Peyer's patch (tissue), 4 donors: ENCODE measurements around the gene PLEKHH1. TPM values are rescaled to one million over a fixed set of nuclear protein-coding genes. Genes with fewer than 3 reads are reported as not detected.
A peak's percentile ranks its signal among the peaks of the same experiment; 100 is the strongest.
"Not testable (repeated sequence)": the region's sequence is repeated elsewhere in the genome, so short reads cannot be mapped to it uniquely, and the experiment has no call there.

Source experiments
- DNase-seq, 3 donors: peaks; one replicate each; pipeline ENCODE4 v3.0.0-alpha.2; 2017 to 2019
- H3K27ac ChIP-seq, 4 donors: fragments of 200-600 bp; sonication (generic); one replicate each; pipeline ENCODE4 v1.5.1; 2016 to 2019
- H3K27me3 ChIP-seq, 2 donors: fragments of 200-600 bp; sonication (generic); one replicate each; pipeline ENCODE4 v1.5.1; 2019
- H3K36me3 ChIP-seq, 3 donors: fragments of 200-600 bp; sonication (generic); one replicate each; pipeline ENCODE4 v1.5.1; 2016 to 2019
- H3K4me1 ChIP-seq, 4 donors: fragments of 200-600 bp; sonication (generic); one replicate each; pipeline ENCODE4 v1.5.1; 2016 to 2019
- H3K4me3 ChIP-seq, 4 donors: fragments of 200-600 bp; sonication (generic); 1 replicate in 3 of 4; 2 replicates in 1 of 4; pipeline ENCODE4 v1.5.1; 2016 to 2019; ENCODE audit warnings: mild to moderate bottlenecking in 1 of 4
- H3K9me3 ChIP-seq, 4 donors: fragments of 200-600 bp; sonication (generic); one replicate each; pipeline ENCODE4 v1.5.1; 2016 to 2019; ENCODE audit warnings: mild to moderate bottlenecking in 1 of 4
- POLR2A ChIP-seq, 2 donors: fragments of 450-650 bp; IDR thresholded peaks; one replicate each; pipeline ENCODE4 v1.5.1; 2017; ENCODE audit warnings: antibody characterized with exemption in 2 of 2, mild to moderate bottlenecking in 2 of 2, moderate library complexity in 2 of 2
- total RNA-seq, 4 donors: library from RNA; depleted of rRNA; stranded (reverse); fragments of >200 nt; gene quantifications; one replicate each; pipeline ENCODE4 v1.1.0, GENCODE V29; 2016
- TF ChIP-seq, protein P1 (sequence below), 6 experiments: fragments of 450-650 bp in 4 of 6; fragments of 200-600 bp in 2 of 6; sonication (generic) in 1 of 6; IDR thresholded peaks; one replicate each; pipeline ENCODE4 v1.5.1; 2017 to 2019; ENCODE audit warnings: antibody characterized with exemption in 6 of 6, mild to moderate bottlenecking in 3 of 6, moderate library complexity in 1 of 6

PLEKHH1 gene
- total RNA-seq, 4 donors from 2014 or later, result 68.5 to 142 (median 92.0) TPM

DNA sequence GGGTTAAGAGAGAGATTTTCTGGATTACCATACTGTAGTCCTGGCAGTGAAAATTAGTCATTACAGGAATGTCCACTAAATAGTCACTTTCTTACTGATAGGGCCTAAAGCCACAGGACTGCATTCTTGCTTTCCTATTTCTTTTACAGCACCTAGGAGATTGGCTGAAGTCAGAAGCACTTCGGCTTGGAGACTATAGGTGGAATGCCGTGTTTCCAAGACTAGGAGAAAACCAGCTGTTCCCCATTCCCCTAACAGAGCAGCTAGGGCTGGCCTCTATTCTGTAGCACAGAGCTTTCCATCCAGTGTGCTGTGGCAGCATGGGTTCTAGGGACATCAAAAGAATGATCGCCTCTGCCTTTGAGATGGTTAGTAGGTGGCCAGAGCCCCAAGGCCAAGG, 51.9 kb downstream of the PLEKHH1 start:
- H3K4me3 ChIP-seq, result no peak overlapping the region
- DNase-seq, result no peak
- no peak for TF ChIP-seq POLR2A (IDR thresholded peaks at IDR 0.05)
- TF ChIP-seq, protein P1, sequence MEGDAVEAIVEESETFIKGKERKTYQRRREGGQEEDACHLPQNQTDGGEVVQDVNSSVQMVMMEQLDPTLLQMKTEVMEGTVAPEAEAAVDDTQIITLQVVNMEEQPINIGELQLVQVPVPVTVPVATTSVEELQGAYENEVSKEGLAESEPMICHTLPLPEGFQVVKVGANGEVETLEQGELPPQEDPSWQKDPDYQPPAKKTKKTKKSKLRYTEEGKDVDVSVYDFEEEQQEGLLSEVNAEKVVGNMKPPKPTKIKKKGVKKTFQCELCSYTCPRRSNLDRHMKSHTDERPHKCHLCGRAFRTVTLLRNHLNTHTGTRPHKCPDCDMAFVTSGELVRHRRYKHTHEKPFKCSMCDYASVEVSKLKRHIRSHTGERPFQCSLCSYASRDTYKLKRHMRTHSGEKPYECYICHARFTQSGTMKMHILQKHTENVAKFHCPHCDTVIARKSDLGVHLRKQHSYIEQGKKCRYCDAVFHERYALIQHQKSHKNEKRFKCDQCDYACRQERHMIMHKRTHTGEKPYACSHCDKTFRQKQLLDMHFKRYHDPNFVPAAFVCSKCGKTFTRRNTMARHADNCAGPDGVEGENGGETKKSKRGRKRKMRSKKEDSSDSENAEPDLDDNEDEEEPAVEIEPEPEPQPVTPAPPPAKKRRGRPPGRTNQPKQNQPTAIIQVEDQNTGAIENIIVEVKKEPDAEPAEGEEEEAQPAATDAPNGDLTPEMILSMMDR (IDR thresholded peaks at IDR 0.05), result no peak
- no peak overlapping the region for H3K27ac ChIP-seq
- no peaks in the 10 kb centered on the region for H3K4me1 ChIP-seq
- no peaks in the 10 kb centered on the region for H3K9me3 ChIP-seq
- H3K27me3 ChIP-seq, result no peaks in the 10 kb centered on the region
- H3K36me3 ChIP-seq, result peaks cover 0 to 44% (median 0%) of the 10 kb centered on the region in 3 donors

DNA sequence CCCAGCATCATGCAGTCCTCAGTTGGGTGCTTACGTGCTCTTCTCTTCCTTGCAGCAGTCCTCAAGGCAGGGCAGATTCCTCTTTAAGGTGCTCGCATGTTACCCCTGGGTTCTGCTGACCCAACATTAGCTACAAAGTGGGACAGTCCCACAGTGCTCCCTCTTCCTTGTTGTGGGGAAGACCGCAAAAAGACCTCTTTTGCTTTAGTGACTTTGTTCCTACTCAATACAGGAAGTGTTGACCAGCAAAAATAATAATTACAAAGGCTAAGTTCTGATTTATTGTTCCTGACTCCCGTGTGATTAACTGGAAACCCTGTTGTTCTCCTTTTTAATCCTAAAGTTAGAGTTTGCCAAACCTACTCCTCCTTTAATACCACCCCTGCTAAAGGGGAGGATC, 53.3 kb downstream of the PLEKHH1 start:
- Histone ChIP-seq H3K27ac (no peak overlapping the region), H3K9me3 (no peaks in the 10 kb centered on the region), H3K4me1 (no peaks in the 10 kb centered on the region), H3K36me3 (peaks cover 0 to 58% (median 2%) of the 10 kb centered on the region in 3 donors), H3K27me3 (no peaks in the 10 kb centered on the region), H3K4me3 (no peak overlapping the region)
- TF ChIP-seq, protein P1 (IDR thresholded peaks at IDR 0.05), result no peak
- no peak for TF ChIP-seq POLR2A (IDR thresholded peaks at IDR 0.05)
- peak in 1 of 3 donors; percentile 28 for DNase-seq

DNA sequence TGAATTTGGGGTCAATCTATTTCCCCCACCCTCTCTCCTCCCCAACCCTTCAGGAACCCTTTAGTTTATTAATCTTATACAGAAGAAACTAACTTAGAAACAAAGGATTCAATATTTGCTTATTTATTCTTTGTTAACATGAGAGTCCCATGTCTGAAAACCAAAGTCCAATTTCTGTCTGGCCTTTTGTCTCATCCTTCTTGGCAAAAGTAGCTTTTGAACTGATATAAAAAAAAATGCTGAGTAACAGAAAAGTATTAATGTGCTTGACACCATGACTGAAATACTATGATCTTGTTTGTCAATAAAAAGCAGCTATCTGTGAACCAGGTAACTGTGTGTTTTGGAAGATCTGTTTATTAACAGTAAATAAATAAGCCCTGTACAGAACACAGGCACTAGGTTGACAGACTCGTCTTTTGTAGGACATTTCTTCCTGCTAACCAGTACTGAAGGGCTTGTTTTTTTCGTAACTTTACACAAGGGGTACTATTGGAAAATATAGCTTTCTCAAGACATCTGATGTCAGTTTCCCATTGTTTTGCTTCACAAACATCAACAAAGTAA, 56.2 kb downstream of the PLEKHH1 start:
- Histone ChIP-seq H3K27ac (no peak overlapping the region), H3K4me3 (no peak overlapping the region), H3K4me1 (no peaks in the 10 kb centered on the region), H3K9me3 (no peaks in the 10 kb centered on the region), H3K36me3 (peaks cover 0 to 73% (median 6%) of the 10 kb centered on the region in 3 donors), H3K27me3 (no peaks in the 10 kb centered on the region)
- no peak for TF ChIP-seq POLR2A (IDR thresholded peaks at IDR 0.05)
- TF ChIP-seq, protein P1 (IDR thresholded peaks at IDR 0.05), result no peak
- DNase-seq, result no peak

DNA sequence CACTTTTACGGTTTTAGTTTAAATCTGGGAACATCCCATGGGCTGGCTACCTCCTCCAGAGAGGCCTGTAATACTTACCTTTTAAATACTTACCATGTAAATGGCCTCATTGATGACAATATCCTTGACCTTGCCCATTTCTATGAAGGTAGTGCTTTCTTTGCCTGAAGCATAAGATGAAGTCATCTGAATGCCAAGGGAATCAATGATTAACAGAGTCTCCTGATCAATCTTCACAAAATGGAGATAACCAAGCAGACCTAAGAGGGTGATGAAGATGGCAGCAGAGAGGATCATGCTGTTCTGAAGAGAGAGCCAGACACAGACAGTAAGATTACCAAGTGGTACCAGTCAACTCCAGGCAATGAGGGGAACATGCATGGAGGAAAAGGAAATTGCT, 60.6 kb downstream of the PLEKHH1 start:
- not testable (repeated sequence) for H3K9me3 ChIP-seq, H3K4me1 ChIP-seq, H3K27ac ChIP-seq, H3K4me3 ChIP-seq, DNase-seq, H3K27me3 ChIP-seq
- peaks cover 0 to 46% (median 6%) of the 10 kb centered on the region in 3 donors for H3K36me3 ChIP-seq

DNA sequence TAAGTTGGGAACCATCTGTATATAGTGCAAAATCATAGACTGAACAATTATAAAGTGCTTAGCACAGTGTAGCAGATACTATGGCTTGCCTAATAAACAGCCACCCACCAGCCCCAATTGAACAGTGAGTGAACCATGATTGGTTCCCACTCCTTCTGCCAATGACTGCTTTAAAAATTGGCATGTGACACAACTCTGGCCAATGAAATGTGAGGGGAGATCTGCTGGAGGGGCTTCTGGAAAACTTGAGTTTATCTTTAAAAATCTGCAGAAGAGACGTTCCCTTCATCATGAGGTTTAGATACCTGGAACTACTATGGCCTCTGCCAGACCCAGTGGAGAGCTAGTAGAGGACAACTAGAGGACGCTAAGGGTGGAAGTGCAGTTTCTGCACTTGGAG, 62.3 kb downstream of the PLEKHH1 start:
- Histone ChIP-seq H3K4me1 (peaks cover 0 to 16% (median 2%) of the 10 kb centered on the region in 4 donors), H3K36me3 (peaks cover 0 to 29% (median 6%) of the 10 kb centered on the region in 3 donors), H3K27ac (no peak overlapping the region), H3K4me3 (no peak overlapping the region), H3K27me3 (no peaks in the 10 kb centered on the region), H3K9me3 (no peaks in the 10 kb centered on the region)
- TF ChIP-seq, protein P1 (IDR thresholded peaks at IDR 0.05), result no peak
- TF ChIP-seq POLR2A (IDR thresholded peaks at IDR 0.05), result no peak
- DNase-seq, result no peak

DNA sequence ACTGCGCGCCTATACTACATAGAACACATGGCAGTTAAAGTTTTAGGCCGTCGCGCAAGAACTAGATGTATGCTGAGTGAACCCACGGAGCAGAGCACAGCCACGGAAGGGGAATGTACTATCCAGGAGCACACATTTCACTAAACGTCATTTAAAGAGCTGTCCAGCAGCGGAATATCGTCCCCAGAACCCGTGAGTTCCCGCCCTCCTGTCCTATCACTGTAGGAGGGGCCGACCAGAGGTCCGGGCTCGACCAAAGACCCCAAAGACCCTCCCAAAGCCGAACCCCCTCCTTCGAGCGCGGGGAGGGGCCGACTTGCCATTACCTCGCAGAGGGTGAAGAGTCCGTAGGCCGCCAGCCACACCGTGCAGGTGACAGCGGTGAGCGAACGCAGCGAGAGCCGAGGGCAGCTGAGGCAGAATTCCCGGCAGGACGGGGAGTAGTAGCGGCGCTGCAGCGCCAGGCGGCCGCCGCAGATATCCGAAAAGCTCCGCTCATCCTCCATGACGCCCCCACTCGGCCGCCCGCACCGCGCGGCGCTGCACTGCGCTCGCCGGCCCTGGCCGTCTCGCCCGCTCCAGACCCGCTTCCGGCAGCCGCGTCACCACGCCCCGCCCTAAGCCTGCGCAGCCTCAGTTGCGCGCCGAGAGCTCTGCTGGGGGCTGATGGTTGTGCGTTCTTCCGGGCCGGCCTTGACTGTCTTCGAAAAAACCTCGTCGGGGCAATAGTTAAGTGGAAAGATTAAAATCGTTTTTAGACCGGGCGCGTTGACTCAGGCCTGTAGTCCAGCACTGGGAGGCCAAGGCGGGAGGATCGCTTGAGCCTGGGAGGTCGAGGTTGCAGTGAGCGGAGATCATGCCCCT, 66.8 kb downstream of the PLEKHH1 start, which contains the start of gene PIGH:
PIGH (minus strand) TSS at position 571 of the 864 bp plus-strand sequence; CDS start at position 506, 65 bp downstream.
- DNase-seq, result peak; percentile 89 to 96 (median 95)
- peaks cover 0 to 19% (median 2%) of the 10 kb centered on the region in 4 donors for H3K4me1 ChIP-seq
- H3K4me3 ChIP-seq, result peak within 1 kb of the TSS; percentile 62 to 97 (median 88)
- H3K27me3 ChIP-seq, result no peaks in the 10 kb centered on the region
- TF ChIP-seq, protein P1 (IDR thresholded peaks at IDR 0.05), result peak; percentile 28 to 76 (median 58)
- TF ChIP-seq POLR2A (IDR thresholded peaks at IDR 0.05), result peak; percentile 89 to 92
- H3K36me3 ChIP-seq, result no peaks in the 10 kb centered on the region
- peak within 1 kb of the TSS; percentile 80 to 92 (median 84) for H3K27ac ChIP-seq
- no peaks in the 10 kb centered on the region for H3K9me3 ChIP-seq

DNA sequence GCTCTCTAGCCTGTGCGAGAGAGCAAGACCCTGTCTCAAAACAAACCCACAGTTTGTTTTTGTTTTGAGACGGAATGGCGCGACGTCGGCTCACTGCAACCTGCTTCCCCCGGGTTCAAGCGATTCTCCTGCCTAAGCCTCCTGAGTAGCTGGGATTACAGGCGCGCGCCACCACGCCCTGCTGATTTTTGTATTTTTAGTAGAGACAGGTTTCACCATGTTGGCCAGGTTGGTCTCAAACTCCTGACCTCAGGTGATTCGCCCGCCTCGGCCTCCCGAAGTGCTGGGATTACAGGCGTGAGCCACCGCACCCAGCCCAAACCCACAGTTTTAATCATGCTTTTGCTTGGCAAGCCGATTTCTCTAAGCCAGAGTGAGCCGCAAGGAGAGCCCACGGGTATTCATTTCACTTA, 67.5 kb downstream of the PLEKHH1 start:
- not testable (repeated sequence) for DNase-seq, H3K36me3 ChIP-seq, H3K9me3 ChIP-seq, H3K27me3 ChIP-seq
- H3K4me1 ChIP-seq, result peaks cover 0 to 19% (median 2%) of the 10 kb centered on the region in 4 donors
- peak overlapping the region; percentile 62 to 97 (median 88) for H3K4me3 ChIP-seq
- peak overlapping the region; percentile 80 to 92 (median 84) for H3K27ac ChIP-seq
